ENCODE data around the gene MRC2. TPM values are rescaled to one million over a fixed set of nuclear protein-coding genes. Genes with fewer than 3 reads are reported as not detected.
"Not testable (repeated sequence)": the region's sequence is repeated elsewhere in the genome, so short reads cannot be mapped to it uniquely, and the experiment has no call there.

Gene MRC2
- total RNA-seq, 1 donor from 2014 or later, result 361 TPM

- Mint-ChIP-seq H3K9me3 (ENCODE audit: unreplicated experiment) (no peaks in the 10 kb centered on the region), H3K4me3 (ENCODE audit: unreplicated experiment) (no peak overlapping the region), H3K27me3 (ENCODE audit: low read depth, unreplicated experiment) (no peaks in the 10 kb centered on the region), H3K36me3 (ENCODE audit: low read depth, unreplicated experiment) (peaks cover 22% of the 10 kb centered on the region), H3K4me1 (ENCODE audit: low read depth, unreplicated experiment) (peaks cover 27% of the 10 kb centered on the region), H3K27ac (ENCODE audit: unreplicated experiment) (no peak overlapping the region)
- H3K79me2 ChIP-seq (ENCODE audit: insufficient read depth, low read length), result no peaks in the 10 kb centered on the region
- H3K9ac ChIP-seq (ENCODE audit: low read length), result no peak overlapping the region
- no peaks in the 10 kb centered on the region for H3K4me1 ChIP-seq (ENCODE audit: insufficient read depth, low read length)
- DNase-seq (ENCODE audit: low read depth) (no peak), FAIRE-seq (no peak)
- H2AFZ ChIP-seq (ENCODE audit: low read depth, low read length), result no peak overlapping the region
- H3K27ac ChIP-seq (ENCODE audit: low read depth, low read length), result no peak overlapping the region
- H3K4me3 ChIP-seq (ENCODE audit: insufficient read depth, low read depth, low read length), result no peak overlapping the region
- H4K20me1 ChIP-seq (ENCODE audit: insufficient read depth, low read length), result peaks cover 4% of the 10 kb centered on the region
- TF ChIP-seq CTCF (IDR thresholded peaks at IDR 0.05; ENCODE audit: insufficient read depth, low read depth, low read length) (no peak), EZH2 (IDR thresholded peaks at IDR 0.05; ENCODE audit: insufficient read depth, low read length) (no peak)
- no peaks in the 10 kb centered on the region for H3K9me3 ChIP-seq (ENCODE audit: insufficient read depth, low read depth, low read length)
- H3K36me3 ChIP-seq (ENCODE audit: insufficient read depth, low read length), result peaks cover 34% of the 10 kb centered on the region
- H3K27me3 ChIP-seq (ENCODE audit: insufficient read depth, low read length), result no peaks in the 10 kb centered on the region
- no peak overlapping the region for H3K4me2 ChIP-seq (ENCODE audit: low read length)
Measured at GRCh38 chr17:62611728-62612127, 15.7 kb upstream of the MRC2 start.

GRCh38 chr17:62612289-62612688 is 15.2 kb upstream of the MRC2 start:
- not testable (repeated sequence) for H3K4me2 ChIP-seq (ENCODE audit: low read length); H3K4me3 Mint-ChIP-seq (ENCODE audit: unreplicated experiment); H3K9ac ChIP-seq (ENCODE audit: low read length); H4K20me1 ChIP-seq (ENCODE audit: insufficient read depth, low read length); H3K27me3 Mint-ChIP-seq (ENCODE audit: low read depth, unreplicated experiment); FAIRE-seq; H3K9me3 ChIP-seq (ENCODE audit: insufficient read depth, low read depth, low read length); H3K9me3 Mint-ChIP-seq (ENCODE audit: unreplicated experiment); H3K27ac Mint-ChIP-seq (ENCODE audit: unreplicated experiment); DNase-seq (ENCODE audit: low read depth); H3K4me3 ChIP-seq (ENCODE audit: insufficient read depth, low read depth, low read length); H3K27me3 ChIP-seq (ENCODE audit: insufficient read depth, low read length); H2AFZ ChIP-seq (ENCODE audit: low read depth, low read length); H3K79me2 ChIP-seq (ENCODE audit: insufficient read depth, low read length); H3K27ac ChIP-seq (ENCODE audit: low read depth, low read length); H3K4me1 ChIP-seq (ENCODE audit: insufficient read depth, low read length)
- Mint-ChIP-seq H3K4me1 (ENCODE audit: low read depth, unreplicated experiment) (peaks cover 33% of the 10 kb centered on the region), H3K36me3 (ENCODE audit: low read depth, unreplicated experiment) (peaks cover 17% of the 10 kb centered on the region)
- H3K36me3 ChIP-seq (ENCODE audit: insufficient read depth, low read length), result peaks cover 33% of the 10 kb centered on the region

DNA sequence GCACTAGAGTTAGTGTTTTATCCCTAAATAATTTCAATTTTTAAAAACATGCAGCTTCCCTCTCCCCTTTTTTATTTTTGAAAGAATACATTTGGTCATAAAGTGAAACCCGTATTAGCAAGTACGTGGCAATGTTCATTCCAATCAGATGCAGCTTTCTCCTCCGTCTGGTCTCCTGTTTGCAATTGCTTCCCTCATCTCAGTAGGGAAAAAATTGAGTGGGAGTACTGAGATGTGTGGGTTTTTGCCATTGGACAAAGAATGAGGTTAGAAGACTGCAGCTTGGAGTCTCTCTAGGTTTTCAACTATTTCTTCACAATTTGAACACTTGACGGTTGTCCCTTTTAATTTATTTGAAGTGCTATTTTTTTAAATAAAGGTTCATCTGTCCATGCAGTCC is 14.4 kb upstream of the MRC2 start:
- H3K4me1 ChIP-seq (ENCODE audit: insufficient read depth, low read length); H3K9me3 Mint-ChIP-seq (ENCODE audit: unreplicated experiment); H2AFZ ChIP-seq (ENCODE audit: low read depth, low read length); H3K9me3 ChIP-seq (ENCODE audit: insufficient read depth, low read depth, low read length); FAIRE-seq; H3K27me3 Mint-ChIP-seq (ENCODE audit: low read depth, unreplicated experiment); H3K4me2 ChIP-seq (ENCODE audit: low read length); H3K27ac ChIP-seq (ENCODE audit: low read depth, low read length); H3K9ac ChIP-seq (ENCODE audit: low read length); H3K4me3 ChIP-seq (ENCODE audit: insufficient read depth, low read depth, low read length); H3K79me2 ChIP-seq (ENCODE audit: insufficient read depth, low read length); DNase-seq (ENCODE audit: low read depth); H3K4me3 Mint-ChIP-seq (ENCODE audit: unreplicated experiment); H4K20me1 ChIP-seq (ENCODE audit: insufficient read depth, low read length); H3K27me3 ChIP-seq (ENCODE audit: insufficient read depth, low read length): not testable (repeated sequence)
- peaks cover 15% of the 10 kb centered on the region for H3K36me3 Mint-ChIP-seq (ENCODE audit: low read depth, unreplicated experiment)
- H3K27ac Mint-ChIP-seq (ENCODE audit: unreplicated experiment), result peak overlapping the region; percentile 83
- peaks cover 41% of the 10 kb centered on the region for H3K4me1 Mint-ChIP-seq (ENCODE audit: low read depth, unreplicated experiment)
- peaks cover 29% of the 10 kb centered on the region for H3K36me3 ChIP-seq (ENCODE audit: insufficient read depth, low read length)

DNA sequence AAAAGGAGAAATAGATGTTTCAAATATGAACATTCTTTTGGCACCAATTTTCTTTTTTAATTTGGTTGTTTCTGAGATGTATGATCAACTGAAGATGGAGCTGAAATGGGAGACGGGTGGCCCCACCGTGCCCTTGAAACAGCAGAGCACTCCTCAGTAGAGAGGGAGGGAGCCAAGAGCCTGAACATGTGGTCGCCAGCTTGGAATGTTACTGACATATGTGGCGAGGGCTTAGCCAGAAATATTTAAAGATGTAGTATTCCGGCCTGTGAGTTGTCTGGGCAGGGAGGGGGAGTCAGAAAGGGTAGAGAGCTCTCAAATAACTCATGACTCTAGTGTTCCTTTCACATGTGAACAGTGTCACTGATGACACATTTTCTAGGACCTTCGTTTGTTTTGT is 13.3 kb upstream of the MRC2 start:
- Mint-ChIP-seq H3K4me1 (ENCODE audit: low read depth, unreplicated experiment) (peaks cover 48% of the 10 kb centered on the region), H3K27ac (ENCODE audit: unreplicated experiment) (peak overlapping the region; percentile 83), H3K36me3 (ENCODE audit: low read depth, unreplicated experiment) (peaks cover 14% of the 10 kb centered on the region), H3K9me3 (ENCODE audit: unreplicated experiment) (no peaks in the 10 kb centered on the region), H3K27me3 (ENCODE audit: low read depth, unreplicated experiment) (no peaks in the 10 kb centered on the region), H3K4me3 (ENCODE audit: unreplicated experiment) (peak overlapping the region; percentile 23)
- Histone ChIP-seq H3K27me3 (ENCODE audit: insufficient read depth, low read length) (no peaks in the 10 kb centered on the region), H3K36me3 (ENCODE audit: insufficient read depth, low read length) (peaks cover 21% of the 10 kb centered on the region), H3K9ac (ENCODE audit: low read length) (no peak overlapping the region), H3K79me2 (ENCODE audit: insufficient read depth, low read length) (no peaks in the 10 kb centered on the region), H2AFZ (ENCODE audit: low read depth, low read length) (no peak overlapping the region), H3K4me3 (ENCODE audit: insufficient read depth, low read depth, low read length) (no peak overlapping the region), H4K20me1 (ENCODE audit: insufficient read depth, low read length) (peaks cover 18% of the 10 kb centered on the region), H3K27ac (ENCODE audit: low read depth, low read length) (peak overlapping the region; percentile 31), H3K4me1 (ENCODE audit: insufficient read depth, low read length) (peaks cover 9% of the 10 kb centered on the region), H3K9me3 (ENCODE audit: insufficient read depth, low read depth, low read length) (no peaks in the 10 kb centered on the region), H3K4me2 (ENCODE audit: low read length) (peak overlapping the region; percentile 11)
- DNase-seq (ENCODE audit: low read depth) (peak; percentile 91), FAIRE-seq (no peak)
- no peak for TF ChIP-seq CTCF (IDR thresholded peaks at IDR 0.05; ENCODE audit: insufficient read depth, low read depth, low read length)
- no peak for TF ChIP-seq EZH2 (IDR thresholded peaks at IDR 0.05; ENCODE audit: insufficient read depth, low read length)
